Gastroesophageal sphincter (tissue), 3 donors: ENCODE results near the gene ANKS1A.

Experiments
- EP300 ChIP-seq: sonication (generic); formaldehyde crosslinking; IDR thresholded peaks from one replicate; pipeline ENCODE4 v1.6.1; 2017; ENCODE audit warnings: antibody characterized with exemption, mild to moderate bottlenecking
- TF ChIP-seq, protein P1 (sequence below), 4 experiments: fragments of 200-600 bp in 2 of 4; fragments of 450-650 bp in 2 of 4; sonication (generic) in 1 of 4; IDR thresholded peaks; one replicate each; pipeline ENCODE4 v1.5.1; 2017 to 2019; ENCODE audit warnings: antibody characterized with exemption in 4 of 4, mild to moderate bottlenecking in 2 of 4, moderate library complexity in 2 of 4

DNA sequence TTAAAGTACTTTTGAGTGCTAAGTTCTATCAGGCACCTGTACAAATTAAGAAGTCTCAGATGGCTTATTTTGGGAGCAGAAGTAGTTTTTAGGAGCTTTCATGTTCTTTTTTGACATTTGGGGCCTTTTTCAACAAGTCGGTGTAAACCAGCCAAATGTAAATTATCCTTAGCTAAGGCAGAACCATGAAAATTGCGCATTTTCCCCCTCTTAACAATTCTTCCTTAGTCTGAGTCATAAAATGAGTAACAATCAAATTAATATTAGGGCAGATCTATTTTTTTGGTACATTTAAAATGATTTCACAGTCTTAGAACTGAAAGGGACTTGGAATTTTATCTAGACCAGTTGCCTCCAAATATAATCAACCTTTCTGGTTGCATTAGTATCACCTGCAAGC, 87.2 kb downstream of the ANKS1A start:
- no peak for TF ChIP-seq EP300
- TF ChIP-seq, protein P1, sequence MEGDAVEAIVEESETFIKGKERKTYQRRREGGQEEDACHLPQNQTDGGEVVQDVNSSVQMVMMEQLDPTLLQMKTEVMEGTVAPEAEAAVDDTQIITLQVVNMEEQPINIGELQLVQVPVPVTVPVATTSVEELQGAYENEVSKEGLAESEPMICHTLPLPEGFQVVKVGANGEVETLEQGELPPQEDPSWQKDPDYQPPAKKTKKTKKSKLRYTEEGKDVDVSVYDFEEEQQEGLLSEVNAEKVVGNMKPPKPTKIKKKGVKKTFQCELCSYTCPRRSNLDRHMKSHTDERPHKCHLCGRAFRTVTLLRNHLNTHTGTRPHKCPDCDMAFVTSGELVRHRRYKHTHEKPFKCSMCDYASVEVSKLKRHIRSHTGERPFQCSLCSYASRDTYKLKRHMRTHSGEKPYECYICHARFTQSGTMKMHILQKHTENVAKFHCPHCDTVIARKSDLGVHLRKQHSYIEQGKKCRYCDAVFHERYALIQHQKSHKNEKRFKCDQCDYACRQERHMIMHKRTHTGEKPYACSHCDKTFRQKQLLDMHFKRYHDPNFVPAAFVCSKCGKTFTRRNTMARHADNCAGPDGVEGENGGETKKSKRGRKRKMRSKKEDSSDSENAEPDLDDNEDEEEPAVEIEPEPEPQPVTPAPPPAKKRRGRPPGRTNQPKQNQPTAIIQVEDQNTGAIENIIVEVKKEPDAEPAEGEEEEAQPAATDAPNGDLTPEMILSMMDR (IDR thresholded peaks at IDR 0.05), result no peak
